GM21576 (cell line): ENCODE results near the gene ZC3HAV1L.
"Not testable (repeated sequence)": the region's sequence is repeated elsewhere in the genome, so short reads cannot be mapped to it uniquely, and the experiment has no call there.

Experiments used
- ATAC-seq: cut with Tn5 transposase; IDR thresholded peaks from one replicate; pipeline ENCODE4 v1.9.1; 2021; ENCODE audit warnings: mild to moderate bottlenecking, moderate library complexity; ENCODE audit not compliant: unreplicated experiment

The ZC3HAV1L gene

GRCh38 chr7:139035586-139036353 lies at the start of gene ZC3HAV1L:
ZC3HAV1L (minus strand) TSS chr7:139036042; CDS start chr7:139036017, 25 bp downstream.
- ATAC-seq: peak; percentile 80

GRCh38 chr7:139084709-139085108 lies 48.9 kb upstream of the ZC3HAV1L start:
- no peak for ATAC-seq

- ATAC-seq: no peak
Measured at GRCh38 chr7:139081584-139081983, 45.7 kb upstream of the ZC3HAV1L start.

GRCh38 chr7:139080905-139081304 lies 45.1 kb upstream of the ZC3HAV1L start:
- ATAC-seq: no peak

- ATAC-seq: no peak
Measured at GRCh38 chr7:139079861-139080260, 44.0 kb upstream of the ZC3HAV1L start.

DNA sequence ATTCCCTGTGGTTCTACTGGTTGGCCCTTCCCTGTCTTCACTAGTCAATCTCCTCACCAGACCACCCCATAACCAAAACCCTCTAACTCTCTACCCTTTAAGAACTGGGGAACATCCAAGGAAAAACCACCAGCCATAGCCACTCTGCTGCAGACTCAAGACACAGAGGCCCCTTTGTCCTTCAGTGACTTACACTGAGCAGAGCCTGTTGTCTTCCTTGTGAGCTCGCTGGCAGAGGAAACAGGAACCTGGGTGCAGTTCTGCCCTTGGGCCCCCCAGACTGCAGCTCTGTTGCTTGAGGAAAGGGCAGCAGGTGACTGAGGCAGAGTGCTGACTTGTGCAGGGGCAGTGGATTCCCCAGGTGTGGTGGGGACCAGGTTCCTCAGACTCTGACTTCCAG lies 43.1 kb upstream of the ZC3HAV1L start:
- ATAC-seq: no peak

- no peak for ATAC-seq
Measured at GRCh38 chr7:139078399-139078798, 42.6 kb upstream of the ZC3HAV1L start.

- ATAC-seq: not testable (repeated sequence)
Measured at GRCh38 chr7:139077706-139078105, 41.9 kb upstream of the ZC3HAV1L start.

- no peak for ATAC-seq
Measured at GRCh38 chr7:139075871-139076686, 40.2 kb upstream of the ZC3HAV1L start.

DNA sequence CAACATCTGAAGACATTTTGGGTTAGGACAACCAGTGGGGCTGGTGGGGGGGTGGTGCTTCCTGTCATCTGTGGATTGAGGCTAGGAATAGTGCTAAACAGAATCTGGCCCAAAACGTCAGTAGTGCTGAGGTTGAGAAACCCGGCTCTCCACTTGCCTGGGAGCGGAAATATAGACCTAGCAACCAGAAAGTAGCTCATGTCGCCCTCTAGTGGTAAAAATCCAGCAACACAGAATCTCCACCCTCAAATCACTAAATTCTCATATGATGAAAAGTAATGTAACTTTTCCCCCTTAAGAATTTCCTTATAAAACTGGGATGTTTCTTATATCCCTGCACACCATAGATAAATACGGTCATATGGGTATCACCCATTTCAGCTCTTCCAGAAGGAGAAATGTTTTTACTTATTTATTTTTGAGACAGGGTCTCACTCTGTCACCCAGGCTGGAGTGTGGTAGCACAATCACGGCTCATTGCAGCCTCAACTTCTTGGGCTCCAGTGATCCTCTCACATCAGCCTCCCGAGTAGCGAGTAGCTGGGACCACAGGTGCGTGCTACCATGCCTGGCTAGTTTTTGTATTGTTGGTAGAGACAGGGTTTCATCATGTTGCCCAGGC lies 39.3 kb upstream of the ZC3HAV1L start:
- peak; percentile 94 for ATAC-seq

DNA sequence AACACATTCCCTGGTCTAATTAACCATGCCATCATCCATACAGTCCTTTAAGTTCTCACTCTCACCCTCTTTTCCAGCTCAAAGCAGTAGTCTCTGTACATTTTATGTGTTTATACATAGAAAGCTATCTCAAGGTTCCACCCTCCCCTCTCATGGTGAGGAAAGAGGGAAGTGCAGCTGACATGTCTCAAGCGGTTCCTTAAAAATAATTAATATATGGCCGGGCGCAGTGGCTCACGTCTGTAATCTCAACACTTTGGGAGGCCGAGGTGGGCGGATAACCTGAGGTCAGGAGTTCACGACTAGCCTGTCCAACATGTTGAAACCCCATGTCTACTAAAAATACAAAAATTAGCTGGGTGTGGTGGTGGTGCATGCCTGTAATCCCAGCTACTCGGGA lies 37.0 kb upstream of the ZC3HAV1L start:
- ATAC-seq: no peak

GRCh38 chr7:139071680-139072079 lies 35.8 kb upstream of the ZC3HAV1L start:
- no peak for ATAC-seq

- no peak for ATAC-seq
Measured at GRCh38 chr7:139068544-139069399, 32.9 kb upstream of the ZC3HAV1L start.

- no peak for ATAC-seq
Measured at GRCh38 chr7:139066315-139066714, 30.5 kb upstream of the ZC3HAV1L start.

DNA sequence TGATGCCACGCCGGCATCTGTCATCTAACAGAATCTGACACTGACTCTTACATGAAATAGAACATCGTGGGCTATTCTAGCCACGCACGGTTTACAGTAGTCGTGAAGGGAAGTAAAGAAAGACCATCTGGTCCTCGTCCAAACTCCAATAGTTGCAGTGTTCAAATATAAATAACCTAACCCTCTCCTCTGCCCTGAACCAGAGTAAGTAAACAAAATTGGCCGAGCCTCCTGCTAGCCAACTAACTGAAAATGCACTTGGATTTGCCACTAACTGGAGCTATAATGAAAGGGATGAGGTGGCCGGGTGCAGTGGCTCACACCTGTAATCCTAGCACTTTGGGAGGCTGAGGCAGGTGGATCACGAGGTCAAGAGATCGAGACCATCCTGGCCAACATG lies 29.5 kb upstream of the ZC3HAV1L start:
- no peak for ATAC-seq

DNA sequence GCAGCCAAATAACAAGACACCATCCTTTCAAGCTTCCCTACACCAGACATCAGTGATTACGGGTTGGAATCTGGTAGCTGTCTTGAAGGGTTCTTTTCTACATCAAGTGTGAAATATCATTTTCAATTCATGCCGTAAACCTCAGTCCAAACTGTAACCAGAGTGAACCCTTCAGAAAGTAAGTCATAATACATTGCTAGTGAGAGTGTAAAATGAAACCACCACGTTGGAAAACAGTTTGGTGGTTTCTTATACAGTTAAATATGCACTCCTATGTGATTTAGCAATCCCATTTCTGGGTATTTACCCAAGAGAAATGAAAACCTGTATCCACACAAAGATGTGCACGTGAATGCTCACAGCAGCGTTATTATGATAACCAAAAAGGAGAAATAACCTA lies 25.6 kb upstream of the ZC3HAV1L start:
- no peak for ATAC-seq

DNA sequence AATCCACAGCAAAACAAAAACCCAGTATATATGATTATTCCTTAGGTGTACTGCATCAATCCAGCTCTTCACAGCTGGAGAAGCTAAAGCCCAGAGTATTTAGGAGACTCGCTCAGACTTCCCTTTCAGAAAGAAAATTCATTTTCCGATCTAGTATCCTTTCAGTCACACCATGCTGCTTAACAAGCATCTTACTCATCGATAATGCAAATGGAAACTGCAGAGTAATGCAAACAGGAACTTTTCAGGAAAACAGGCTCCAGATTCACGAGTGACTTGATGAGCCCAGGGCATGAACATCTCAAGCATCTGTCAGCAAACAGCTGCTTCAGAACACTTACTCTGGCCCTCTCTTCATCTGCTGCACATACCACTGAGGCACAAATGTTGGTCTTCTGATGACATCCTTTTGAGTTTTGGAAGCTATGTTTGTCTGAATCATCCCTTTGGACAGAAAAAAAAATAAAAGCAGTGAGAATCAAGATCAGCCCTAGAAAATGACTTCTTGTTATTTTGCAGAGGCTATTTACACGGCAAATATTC lies 24.9 kb upstream of the ZC3HAV1L start:
- ATAC-seq: no peak

DNA sequence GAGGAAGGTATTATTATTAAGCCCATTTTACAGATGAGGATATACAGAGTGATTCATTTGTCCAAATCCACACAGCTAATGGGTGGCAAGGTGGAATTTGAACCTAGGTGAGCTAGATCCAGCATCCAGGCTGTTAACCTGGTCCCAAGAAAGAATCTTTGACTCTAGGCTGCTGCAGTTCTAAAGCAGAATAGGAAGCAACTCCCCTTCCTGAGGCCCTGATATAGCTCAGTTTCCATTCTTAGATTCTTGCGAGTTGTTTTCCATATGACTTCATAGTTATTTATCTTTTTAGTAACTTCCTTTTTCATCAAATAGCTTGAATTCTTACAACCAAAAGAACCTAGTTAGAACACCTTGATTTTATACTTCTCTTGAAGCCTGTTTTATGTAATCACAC lies 24.1 kb upstream of the ZC3HAV1L start:
- no peak for ATAC-seq

DNA sequence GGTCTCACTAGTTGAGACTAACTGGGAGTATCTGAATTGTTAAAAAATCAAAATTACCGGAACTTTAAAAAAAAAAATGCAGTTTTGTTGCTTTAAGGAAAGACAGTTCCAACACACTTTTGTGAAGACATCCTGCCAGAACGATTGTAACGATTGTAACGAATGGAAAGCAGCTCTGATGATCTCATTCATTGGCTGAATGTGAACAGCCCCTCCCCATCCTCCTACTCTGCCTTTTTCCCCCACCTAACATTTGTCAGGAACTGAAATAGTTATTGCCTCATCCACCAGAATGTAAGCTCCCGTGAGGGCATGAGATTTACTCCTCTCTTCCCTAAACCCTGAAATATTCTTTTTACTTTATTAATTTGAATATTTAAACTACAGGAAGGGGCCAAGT lies 23.1 kb upstream of the ZC3HAV1L start:
- no peak for ATAC-seq

GRCh38 chr7:139055674-139056073 lies 19.8 kb upstream of the ZC3HAV1L start:
- no peak for ATAC-seq
